Measurements from ENCODE around the gene DMAC2.

- TF ChIP-seq CTCF (IDR thresholded peaks at IDR 0.05; ENCODE audit: insufficient read depth, low read length, poor library complexity, severe bottlenecking) (no peak), EZH2phosphoT487 (conservative IDR thresholded peaks at IDR 0.05; ENCODE audit: low read length) (no peak)
Measured at GRCh38 chr19:41443813-41444455, 4.2 kb upstream of the DMAC2 start.
